ENCODE results near the gene YAF2. TPM values are rescaled to one million over a fixed set of nuclear protein-coding genes. Genes with fewer than 3 reads are reported as not detected.

YAF2 gene
- total RNA-seq, 3 donors from 2014 or later, result 19.0 to 37.8 (median 22.2) TPM

DNA sequence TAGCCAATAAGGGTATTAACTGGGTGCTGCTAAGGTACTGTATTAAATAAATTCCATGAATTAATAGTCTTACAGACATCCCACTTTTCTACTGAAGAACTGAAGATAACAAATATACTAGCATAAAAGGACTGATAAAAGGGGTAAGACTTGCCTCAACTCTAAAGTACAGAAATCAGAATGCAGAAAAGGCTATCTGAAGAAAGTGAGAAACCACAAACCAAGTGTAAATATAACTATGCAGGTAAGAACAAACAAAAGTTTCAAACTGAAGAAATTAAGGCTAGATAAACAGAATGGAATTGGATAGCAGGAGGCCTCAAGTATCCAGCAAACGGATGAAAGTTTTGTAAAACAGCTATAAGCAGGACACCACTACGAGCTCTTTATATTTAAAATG, 29.5 kb downstream of the YAF2 start:
- TF ChIP-seq, protein P1, sequence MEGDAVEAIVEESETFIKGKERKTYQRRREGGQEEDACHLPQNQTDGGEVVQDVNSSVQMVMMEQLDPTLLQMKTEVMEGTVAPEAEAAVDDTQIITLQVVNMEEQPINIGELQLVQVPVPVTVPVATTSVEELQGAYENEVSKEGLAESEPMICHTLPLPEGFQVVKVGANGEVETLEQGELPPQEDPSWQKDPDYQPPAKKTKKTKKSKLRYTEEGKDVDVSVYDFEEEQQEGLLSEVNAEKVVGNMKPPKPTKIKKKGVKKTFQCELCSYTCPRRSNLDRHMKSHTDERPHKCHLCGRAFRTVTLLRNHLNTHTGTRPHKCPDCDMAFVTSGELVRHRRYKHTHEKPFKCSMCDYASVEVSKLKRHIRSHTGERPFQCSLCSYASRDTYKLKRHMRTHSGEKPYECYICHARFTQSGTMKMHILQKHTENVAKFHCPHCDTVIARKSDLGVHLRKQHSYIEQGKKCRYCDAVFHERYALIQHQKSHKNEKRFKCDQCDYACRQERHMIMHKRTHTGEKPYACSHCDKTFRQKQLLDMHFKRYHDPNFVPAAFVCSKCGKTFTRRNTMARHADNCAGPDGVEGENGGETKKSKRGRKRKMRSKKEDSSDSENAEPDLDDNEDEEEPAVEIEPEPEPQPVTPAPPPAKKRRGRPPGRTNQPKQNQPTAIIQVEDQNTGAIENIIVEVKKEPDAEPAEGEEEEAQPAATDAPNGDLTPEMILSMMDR (IDR thresholded peaks at IDR 0.05), result no peak
- no peak for ATAC-seq

DNA sequence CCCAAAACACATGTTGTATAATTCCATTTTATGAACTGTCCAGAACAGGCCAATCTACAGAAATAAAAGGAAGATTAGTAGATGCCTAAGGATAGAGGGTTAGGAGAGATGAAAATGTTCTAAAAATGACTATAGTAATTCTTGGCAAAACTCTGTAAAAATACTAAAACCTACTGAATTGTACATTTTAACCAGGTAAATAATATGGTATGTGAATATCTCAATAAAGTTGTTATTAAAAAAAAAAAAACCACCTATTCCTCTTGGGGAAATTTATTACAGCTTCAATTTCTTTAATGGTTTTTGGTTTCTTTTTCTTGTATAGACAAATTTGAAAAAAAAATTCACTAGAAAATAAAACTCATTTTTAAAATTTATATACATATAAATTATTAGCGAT, 33.2 kb downstream of the YAF2 start:
- TF ChIP-seq, protein P1 (IDR thresholded peaks at IDR 0.05), result no peak
- intact Hi-C loops (cut with DNase I, micrococcal nuclease), result no loop called here

More for the DNA sequence above, 29.5 kb downstream of the YAF2 start:
- DNase-seq, result no peak
- no peaks in the 10 kb centered on the region for H3K9me3 ChIP-seq
- intact Hi-C loops (cut with DNase I, micrococcal nuclease), result no loop called here
- H3K4me1 ChIP-seq (ENCODE audit: low read depth), result no peaks in the 10 kb centered on the region
- no peaks in the 10 kb centered on the region for H3K36me3 ChIP-seq (ENCODE audit: low read depth)
- no peak overlapping the region for H3K4me3 ChIP-seq

DNA sequence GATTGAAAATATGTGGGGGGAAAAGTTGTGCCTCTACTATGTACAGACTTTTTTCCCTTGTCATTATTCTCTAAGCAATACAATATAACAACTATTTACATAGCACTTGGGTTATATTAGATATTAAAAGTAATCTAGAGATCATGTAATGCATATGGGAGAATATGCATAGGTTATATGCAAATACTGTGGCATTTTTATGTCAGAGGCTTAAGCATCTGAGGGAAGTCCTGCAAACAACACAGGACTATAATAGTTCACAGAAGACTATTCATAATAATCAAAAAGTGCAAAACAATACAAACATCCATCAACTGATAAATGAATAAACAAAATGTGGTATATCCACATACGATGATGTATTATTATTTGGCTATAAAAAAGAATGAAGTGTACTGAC, 33.7 kb downstream of the YAF2 start:
- no peak for ATAC-seq
- intact Hi-C loops (cut with DNase I, micrococcal nuclease), result no loop called here
- DNase-seq, result no peak
- no peak overlapping the region for H3K4me3 ChIP-seq
- no peaks in the 10 kb centered on the region for H3K4me1 ChIP-seq (ENCODE audit: low read depth)
- H3K36me3 ChIP-seq (ENCODE audit: low read depth), result no peaks in the 10 kb centered on the region
- TF ChIP-seq, protein P1 (IDR thresholded peaks at IDR 0.05), result no peak
- H3K9me3 ChIP-seq, result no peaks in the 10 kb centered on the region

More for the DNA sequence above, 33.2 kb downstream of the YAF2 start:
- DNase-seq (no peak), ATAC-seq (no peak)
- H3K4me1 ChIP-seq (ENCODE audit: low read depth), result no peaks in the 10 kb centered on the region
- H3K9me3 ChIP-seq, result no peaks in the 10 kb centered on the region
- no peaks in the 10 kb centered on the region for H3K36me3 ChIP-seq (ENCODE audit: low read depth)
- H3K4me3 ChIP-seq, result no peak overlapping the region

DNA sequence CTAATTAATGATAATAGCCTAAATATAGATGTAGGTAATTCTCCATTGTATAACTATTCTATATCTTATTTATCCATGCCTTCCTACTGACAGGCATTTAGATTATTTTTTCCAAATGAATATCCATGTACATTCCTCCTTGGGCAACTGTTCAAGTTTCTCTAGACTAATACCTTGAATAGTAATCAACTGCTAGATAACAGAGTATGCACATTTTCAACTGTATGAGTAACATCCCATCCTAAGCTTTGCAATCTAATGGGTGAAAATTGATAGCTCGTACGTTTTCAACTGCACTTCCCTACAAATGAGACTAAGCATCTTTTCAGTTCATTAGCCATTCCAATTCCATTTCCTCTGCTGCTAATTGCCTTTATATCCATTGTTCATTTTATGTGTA, 37.0 kb downstream of the YAF2 start:
- intact Hi-C loops (cut with DNase I, micrococcal nuclease), result no loop called here
- no peak overlapping the region for H3K4me3 ChIP-seq
- no peak for DNase-seq
- no peaks in the 10 kb centered on the region for H3K9me3 ChIP-seq
- no peak for ATAC-seq
- H3K4me1 ChIP-seq (ENCODE audit: low read depth), result no peaks in the 10 kb centered on the region
- TF ChIP-seq, protein P1 (IDR thresholded peaks at IDR 0.05), result no peak
- H3K36me3 ChIP-seq (ENCODE audit: low read depth), result no peaks in the 10 kb centered on the region

DNA sequence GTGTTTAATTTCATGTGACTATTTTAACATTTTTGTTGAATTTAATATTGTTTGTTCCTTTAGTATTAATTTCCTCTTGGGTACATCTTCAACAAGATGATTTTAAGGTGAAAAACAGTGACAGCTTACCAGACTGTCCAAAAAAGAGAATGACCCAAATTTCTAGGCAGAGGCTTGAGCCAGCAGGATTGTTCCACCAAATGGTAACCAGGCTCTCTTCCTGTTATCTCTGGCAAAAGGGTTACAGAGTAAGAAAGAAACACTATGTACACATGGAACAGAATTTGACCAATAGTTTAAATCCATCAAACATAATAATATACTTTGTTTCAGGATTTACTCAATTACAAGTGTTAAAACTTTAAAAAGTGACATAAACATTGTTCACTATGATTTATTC, 39.0 kb downstream of the YAF2 start:
- H3K9me3 ChIP-seq, result no peaks in the 10 kb centered on the region
- no peak overlapping the region for H3K4me3 ChIP-seq
- TF ChIP-seq, protein P1 (IDR thresholded peaks at IDR 0.05), result no peak
- DNase-seq (no peak), ATAC-seq (no peak)
- no peaks in the 10 kb centered on the region for H3K36me3 ChIP-seq (ENCODE audit: low read depth)
- H3K4me1 ChIP-seq (ENCODE audit: low read depth), result no peaks in the 10 kb centered on the region
- intact Hi-C loops (cut with DNase I, micrococcal nuclease), result no loop called here
